Left hindlimb (tissue), 1 donor: Measurements from ENCODE around the gene THBS2.
A peak's percentile ranks its signal among the peaks of the same experiment; 100 is the strongest.
"Not testable (repeated sequence)": the region's sequence is repeated elsewhere in the genome, so short reads cannot be mapped to it uniquely, and the experiment has no call there.

ENCODE experiments used
- DNase-seq: peaks from one replicate; pipeline ENCODE4 v3.0.0-alpha.2; 2018

The THBS2 gene

DNA sequence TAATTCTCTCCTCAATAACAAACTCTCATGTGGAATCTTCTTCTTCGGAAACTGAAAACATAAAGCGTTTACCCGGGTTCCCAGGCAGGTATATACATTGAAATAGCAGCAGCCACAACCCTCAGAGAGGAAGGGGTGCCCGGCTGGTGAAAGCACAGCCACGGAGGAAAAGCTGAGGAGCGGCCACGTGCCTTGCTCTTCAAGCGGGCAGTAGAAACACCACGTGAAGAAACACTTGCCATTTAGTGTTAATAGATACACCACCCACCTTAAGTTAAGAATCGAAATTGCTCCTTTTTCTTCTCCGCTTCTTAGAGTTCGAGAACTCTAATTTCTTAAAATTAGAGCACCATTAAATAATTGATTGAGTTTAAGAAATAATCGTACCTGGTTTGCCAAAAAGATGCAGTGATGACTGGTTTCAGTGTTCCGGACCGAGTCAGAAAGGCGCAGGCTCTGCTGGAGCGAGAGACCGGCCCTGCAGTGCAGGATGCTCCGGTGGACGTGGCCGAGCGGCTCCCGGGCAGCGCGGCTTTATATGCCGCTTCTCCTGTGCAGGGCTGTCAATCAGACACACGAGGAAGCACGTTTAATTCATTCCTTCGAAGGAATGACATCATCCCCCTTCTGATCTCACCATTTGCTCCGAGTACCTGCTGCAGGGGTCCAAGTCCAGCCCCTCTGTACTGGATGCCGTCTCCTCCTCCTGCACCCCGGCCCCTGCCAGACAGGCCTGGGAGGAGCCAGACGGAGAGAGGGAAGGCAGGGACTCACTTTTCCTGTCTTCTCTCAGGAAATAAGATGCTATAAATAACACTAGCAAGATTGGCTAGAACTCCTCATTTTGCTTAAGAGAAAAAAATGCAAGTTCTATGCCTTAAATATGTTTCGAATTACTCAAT lies at the start of gene THBS2:
TSS of gene THBS2 (minus strand) at position 510 of the 902 bp plus-strand sequence. CDS start 3,062 bp downstream, outside the sequence.
- peak; percentile 95 for DNase-seq

DNA sequence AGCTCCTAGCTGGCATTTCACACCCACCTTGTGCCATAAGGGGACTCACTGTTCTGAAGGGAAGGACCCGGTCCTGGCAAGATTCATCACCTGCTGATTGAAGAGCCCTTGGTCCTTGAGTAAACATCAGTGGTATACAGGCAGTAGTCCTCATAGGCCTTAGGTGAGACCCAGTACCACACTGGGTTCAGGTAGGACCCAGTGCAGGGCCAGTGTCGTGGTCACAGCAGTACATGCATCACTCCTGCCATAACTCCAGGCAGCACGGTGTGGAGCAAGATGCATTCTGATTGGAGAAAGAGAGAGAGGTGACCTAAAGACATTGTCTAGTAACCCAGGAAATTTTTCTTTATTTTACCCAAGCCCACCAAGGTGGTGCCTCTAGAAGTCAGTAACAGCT lies 49.1 kb upstream of the THBS2 start:
- DNase-seq, result no peak

DNA sequence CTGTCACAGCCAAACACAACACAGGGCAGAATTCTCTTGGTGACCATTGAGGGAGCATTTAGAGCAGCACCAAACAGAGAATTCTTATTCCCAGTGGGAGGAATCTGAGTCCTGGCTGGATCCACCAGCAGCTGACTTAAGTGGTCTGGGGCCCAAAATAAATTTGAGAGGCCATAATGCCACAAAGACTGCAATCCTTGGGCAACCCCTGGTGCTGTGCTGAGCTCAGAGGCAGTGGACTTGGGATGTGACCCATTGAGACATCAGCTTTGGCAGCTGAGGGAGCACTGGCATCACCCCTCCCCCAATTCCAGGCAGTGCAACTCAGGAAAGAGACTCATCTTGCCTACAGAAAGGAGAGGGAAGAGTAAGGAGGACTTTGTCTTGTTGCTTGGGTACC lies 48.6 kb upstream of the THBS2 start:
- DNase-seq, result no peak

DNA sequence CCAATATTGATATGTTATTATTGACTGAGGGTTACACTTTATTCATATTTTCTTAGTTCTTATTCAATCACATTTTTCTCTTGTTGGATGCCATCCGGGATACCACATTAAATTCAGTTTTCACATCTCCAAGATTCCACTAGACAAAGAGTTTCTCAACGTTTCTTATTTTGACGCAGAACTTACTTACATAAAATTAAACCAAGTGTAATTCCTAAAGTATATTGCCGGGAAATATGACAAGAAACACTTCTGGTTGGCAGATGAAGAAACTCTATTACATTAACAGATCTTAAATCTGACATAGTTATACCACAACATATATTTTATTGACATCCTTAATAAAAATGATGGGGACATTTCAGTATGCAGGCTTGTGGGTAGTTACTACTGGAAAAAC lies 47.3 kb upstream of the THBS2 start:
- DNase-seq, result no peak

DNA sequence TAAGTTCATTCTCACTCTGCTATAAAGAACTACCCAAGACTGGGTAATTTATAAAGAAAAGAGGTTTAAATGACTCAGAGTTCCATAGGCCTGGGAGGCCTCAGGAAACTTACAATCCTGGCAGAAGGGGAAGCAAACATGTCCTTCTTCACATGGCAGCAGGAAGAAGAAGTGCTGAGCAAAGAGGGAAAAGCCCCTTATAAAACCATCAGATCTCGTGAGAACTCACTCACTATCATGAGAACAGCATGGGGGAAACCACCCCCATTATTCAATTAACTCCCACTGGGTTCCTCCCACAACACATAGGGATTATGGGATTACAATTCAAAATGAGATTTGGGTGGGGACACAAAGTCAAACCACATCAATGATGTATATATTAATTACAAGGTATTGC lies 45.0 kb upstream of the THBS2 start:
- DNase-seq, result not testable (repeated sequence)

DNA sequence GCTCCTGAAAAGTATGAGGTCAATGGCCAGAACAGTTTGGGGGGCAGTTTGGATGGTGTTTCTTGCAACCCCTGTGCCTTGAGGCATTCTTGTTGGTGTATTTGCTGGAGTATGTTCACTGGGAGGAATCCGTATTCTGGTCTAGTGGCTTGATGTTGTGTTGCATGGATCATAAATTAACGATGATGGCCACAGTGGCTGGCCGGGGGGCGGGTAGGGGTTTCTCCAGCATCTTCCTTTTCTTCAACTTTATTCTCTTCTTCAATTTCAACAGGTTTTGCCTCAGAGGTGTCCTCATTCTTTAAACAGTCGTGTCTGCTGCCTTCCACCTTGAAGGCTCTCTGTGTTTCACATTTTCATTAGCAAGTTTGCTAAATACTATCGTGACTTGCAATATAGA lies 43.0 kb upstream of the THBS2 start:
- no peak for DNase-seq

DNA sequence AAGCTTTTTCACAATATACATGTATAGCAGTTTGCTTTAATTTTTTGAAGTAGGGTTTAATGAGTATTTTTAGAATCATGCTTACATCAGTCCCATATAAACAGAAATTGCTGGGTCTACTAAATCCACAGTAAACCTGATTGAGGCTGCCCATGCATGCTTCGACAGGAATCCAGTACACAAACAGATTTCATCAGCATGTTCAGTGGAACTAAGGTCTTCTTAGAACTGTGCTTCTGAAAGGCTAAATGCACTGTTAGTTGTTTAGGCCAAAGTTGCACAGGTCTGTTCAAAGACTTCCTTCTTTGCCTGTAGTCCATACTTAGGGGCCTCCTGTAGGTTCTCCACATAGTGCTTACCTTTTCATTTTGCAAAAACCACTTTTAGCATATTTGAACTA lies 42.5 kb upstream of the THBS2 start:
- DNase-seq, result no peak

DNA sequence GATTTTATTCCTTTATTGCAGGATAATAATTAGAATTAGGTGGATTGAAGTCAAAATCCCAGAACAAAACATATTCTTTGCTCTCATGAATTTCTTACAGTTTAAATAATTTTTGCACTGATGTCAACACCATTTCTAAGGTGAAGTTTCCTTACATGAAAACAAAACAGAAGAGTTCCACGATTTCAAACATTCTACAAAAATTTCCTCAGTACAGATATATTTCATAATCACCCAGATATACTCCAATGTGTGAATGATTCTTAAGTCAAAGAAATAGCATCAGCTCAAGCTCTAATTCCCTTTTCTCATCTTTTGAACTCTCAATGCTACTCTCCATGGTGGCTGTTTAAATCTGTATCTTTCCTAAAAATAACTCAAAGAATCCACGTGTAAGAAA lies 39.5 kb upstream of the THBS2 start:
- no peak for DNase-seq

DNA sequence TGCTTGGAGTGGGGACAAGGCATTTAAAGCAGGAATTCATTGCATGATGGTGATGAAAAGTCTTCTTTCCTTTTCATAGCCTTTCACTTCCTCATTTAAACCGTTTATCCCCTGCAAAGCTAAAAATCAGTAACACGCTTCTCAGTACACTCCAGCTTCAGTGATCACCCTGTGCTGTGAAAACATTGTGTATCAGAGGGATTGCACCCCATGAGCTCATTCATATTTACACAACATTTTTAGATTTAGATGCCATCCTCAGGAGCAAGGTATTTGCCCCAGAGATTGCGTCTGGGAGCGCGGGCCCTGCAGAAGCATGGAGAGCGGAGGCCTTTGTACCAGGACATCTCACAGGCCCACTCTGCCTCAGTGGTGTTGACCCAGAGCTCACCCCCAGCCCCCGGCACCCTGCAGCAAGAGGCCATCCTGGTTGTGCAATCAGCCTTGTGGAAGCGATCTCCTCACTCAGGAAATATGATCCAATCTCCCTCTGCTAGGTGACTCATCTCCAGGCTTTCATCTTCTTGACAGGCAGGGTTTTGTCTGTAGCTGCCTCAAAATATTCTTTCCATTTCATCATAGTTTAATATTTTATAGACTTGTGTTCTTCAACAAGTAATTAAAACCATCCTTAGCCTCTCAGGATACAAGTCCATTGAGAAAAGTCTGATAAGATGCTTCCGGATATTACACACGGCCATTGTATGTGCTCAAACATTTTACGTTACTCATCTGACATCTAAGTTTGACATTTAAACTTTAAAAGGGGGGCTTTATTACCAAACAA lies 38.9 kb upstream of the THBS2 start:
- no peak for DNase-seq

DNA sequence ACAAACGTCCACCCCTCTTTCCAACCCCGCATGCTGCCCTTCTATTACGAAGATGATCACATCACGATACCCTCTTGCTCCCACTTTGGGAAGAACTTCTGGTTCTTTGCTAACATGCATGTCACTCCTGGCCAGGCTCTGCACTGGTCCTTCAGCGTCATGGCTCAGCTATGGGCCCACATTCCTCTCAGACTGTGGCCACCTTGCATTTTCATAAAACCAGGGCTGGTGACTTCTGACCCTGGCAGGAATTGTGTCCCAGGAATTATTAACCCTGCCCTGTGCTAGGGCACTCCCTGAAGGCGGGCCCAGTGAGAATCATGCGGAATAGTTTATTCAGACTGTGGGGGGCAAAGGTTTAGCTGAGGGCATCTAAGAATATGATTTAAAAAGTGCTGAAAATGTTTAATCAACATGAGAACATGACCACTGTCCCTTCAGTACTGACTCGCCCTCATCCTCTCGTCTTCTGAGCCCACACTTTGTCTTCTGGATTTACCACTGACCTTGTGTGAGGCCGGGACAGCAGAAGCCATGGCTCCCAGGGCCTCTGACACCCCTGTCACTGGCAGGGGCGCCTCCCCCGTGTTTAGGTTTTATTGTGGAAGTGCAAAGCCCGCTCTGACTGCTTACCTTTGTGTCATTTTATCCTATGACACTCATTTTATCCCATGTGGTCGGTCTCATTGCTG lies 38.1 kb upstream of the THBS2 start:
- no peak for DNase-seq

DNA sequence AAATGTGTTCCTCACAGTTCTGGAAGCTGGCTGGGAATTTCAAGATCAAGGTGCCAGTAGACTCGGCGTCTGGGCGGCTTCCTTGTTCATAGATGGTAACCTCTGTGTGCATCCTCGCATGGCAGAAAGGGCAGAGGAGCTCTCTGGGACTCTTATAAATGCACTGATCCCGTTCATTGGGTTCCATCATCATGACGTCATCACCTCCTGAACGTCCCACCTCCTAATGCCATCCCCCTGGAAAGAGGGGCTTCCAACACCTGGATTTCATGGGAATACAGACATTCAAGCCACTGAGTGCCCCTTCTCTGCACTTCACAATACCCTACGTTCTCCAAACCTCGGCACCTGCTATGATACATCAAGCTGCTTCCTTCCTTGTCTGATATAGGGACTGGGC lies 37.5 kb upstream of the THBS2 start:
- no peak for DNase-seq

DNA sequence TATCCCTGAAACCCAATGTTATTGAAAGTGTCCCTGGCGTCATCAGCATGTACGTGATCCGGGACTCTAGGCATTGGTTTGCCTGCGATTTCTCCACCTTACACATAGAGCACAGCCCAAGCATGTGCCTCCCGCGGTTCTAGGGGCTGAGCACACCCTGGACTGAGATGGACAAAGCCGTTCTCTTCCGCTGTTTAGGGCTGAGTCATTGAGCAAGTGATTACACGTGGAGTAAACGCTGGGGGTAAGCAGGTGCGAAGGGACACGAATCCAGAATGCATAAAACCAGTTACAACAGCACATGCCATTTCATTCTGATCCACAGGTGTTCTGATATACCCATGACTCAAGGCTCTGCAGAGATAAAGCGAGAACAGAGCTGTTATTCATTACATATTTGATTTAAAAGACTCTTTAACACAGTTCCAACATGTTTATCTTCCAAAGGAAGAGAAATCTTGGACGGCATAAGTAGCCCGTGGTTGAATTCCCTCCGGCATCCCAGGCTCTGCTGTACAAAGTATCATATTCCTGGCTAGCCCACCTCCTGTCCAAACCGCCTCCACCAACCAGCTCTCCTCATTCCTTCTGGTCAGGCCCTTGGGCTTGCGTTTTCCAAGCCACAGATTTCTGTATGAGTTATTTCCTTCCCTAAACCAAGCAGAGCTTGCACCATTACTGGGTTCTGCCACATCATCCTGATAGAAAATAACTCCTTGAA lies 36.1 kb upstream of the THBS2 start:
- peak; percentile 69 for DNase-seq

DNA sequence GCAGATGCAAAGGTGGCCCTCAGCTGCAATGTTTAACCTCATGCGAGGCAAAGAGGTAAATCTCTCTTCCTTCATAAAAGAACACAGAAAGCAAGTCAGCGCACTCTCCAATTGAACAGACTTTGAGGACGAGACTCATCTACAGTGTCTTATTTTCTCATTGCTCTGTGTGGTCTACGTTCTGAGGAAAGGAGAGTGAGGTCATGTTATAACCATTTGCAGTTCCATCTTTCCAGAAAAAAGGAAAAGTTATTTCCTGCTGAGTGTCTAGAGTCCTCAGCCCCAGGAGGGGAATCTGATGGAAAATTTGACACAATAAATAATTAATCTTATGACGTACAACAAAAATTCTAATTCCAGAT lies 35.6 kb upstream of the THBS2 start:
- no peak for DNase-seq

DNA sequence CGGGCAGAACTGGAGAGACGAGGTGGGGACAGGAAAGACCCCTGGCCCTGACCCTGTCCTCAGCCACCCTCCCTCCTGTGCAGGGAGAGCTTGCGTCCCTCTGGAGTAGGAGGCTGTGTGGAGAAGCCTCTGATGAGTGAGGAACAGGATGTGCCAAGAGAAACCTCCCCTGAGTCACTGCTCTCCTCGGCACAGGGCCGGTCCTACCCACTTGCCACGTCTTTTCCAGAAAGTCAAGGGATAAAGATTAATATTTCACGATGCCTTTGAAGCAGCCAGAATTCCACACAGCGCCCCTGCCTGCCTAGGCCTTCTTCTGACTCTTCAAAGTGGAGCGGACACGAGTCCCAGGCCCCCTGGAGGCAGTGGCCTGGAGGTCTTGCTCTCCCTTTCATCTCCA lies 34.9 kb upstream of the THBS2 start:
- DNase-seq, result no peak

DNA sequence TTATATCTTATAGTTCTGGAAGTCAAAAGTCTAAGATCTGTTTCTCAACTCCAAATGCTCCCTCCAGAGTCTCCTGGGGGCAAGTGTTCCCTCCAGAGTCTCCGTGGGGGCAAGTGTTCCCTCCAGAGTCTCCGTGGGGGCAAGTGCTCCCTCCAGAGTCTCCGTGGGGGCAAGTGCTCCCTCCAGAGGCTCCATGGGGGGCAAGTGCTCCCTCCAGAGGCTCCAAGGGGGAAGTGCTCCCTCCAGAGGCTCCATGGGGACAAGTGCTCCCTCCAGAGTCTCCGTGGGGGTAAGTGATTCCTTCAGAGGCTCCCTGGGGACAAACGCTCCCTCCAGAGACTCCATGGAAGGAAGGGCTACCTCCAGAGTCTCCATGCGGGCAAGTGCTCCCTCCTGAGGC lies 34.0 kb upstream of the THBS2 start:
- DNase-seq, result no peak

DNA sequence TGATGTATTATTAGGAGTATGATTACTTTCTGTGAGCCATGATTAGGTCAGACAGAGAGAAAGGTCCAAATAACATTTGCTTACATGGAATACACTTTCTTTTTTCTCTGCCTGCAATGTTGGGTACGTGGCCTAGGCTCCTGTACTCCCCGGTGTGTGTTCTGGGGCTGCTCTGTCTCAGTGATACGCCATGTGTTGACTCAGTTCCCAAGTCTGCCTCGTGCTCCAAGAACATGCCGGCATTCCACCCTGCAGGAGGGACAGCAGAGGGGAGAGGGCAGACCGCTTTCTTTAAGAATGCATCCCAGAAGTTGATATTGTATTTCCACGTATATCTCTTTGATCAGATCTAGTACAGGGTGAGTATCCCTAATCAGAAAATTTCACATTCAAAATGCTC lies 33.3 kb upstream of the THBS2 start:
- DNase-seq, result no peak

DNA sequence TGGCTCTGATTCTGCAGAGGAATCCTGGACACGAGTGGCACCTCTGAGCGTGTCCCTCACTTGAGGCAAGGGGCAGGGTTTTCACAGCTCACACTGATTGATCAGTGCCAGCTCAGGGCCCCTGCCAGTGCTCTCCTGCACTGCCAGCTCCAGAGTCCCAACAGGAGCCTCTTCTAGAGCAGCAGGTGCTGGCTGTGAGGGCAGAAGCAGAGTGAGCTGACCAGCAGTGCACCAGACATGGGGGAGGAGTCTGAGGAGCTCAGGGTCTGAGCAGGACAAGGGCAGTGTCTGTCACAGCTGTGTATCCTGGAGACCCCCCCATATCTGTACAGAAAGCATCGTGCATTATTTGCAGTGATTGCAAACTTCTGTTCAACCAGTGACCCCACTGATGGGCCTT lies 31.5 kb upstream of the THBS2 start:
- DNase-seq, result no peak

DNA sequence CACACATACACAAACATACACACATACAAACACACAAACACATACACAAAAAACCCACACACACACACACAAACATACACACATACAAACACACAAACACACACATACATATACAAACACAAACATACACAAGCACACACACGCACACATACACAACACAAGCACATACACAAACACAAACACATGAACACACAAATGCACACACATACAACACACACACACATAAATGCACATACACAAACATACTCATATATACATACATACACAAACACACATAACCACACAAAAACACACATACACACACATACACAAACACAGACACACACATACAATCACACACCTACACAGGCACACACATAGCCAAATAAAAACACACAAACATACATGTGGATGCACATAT lies 30.3 kb upstream of the THBS2 start:
- DNase-seq, result no peak

DNA sequence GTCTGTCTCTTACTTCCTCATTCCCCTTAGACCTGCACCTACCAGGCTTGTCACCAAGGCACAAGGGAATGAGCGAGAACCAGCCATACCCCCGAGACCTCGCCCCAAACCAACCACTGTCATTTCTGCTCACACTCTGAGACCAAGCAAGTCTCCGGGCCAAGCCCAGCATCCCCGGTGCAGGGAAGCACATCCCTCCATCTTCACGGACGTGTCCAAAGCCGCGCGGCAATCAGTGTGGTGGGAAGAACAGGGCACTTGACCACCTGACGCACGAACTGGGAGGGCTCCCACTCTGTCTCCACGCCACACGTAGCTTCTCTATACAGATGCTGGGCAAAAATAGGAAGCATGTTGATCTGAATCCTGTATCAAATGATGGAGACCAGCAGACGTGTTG lies 28.4 kb upstream of the THBS2 start:
- no peak for DNase-seq

DNA sequence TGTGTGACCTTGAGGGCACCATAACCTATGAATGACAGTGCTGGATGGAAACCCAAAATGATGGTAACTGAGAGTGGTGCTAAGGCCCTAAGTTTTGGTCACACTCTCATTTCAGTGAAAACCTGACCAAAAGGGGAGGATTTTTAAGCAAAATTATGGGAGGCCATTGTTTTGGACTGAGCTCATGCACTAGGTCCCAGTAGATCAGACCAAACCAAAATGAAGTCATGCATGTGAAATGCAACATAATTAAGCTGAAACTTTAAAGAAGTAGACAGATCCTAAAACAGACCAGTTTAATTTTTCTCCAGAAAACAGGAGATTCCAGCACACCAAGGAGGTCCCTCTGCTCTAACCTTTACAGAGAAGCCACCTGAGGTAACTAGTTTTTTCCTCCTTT lies 24.0 kb upstream of the THBS2 start:
- no peak for DNase-seq

DNA sequence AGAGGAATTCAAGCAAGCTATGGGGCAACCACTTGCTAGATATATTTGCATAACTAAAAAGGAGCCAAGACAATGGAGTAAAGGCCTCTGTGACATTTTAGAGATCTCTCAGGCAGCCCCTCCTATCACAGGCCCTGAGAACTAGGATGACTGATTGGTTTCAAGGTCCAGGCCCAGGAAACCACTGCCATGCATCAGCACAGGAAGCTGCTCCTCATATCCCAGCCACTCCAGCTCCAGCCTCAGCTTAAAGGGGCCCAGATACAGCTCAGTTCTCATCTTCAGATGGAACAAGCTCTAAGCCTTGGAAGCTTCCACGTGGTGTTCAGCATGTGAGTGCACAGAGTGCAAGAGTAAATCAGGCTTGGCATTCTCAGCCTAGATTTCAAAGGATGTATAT lies 21.1 kb upstream of the THBS2 start:
- no peak for DNase-seq

DNA sequence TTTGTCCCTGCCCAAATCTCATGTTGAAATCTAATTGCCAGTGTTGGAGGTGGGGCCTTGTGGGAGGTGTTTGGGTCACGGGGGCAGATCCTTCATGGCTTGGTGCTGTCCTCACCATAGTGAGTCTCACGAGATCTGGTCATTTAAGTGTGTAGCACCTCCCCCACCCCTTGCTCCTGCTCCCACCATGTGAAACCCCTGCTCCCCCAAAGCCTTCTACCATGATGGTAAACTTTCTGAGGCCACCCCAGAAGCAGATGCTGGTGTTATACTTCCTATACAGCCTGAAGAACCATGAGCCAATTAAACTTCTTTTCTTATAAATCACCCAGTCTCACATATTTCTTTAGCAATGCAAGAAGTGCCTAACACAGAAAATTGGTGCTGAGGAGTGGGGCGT lies 19.9 kb upstream of the THBS2 start:
- no peak for DNase-seq

DNA sequence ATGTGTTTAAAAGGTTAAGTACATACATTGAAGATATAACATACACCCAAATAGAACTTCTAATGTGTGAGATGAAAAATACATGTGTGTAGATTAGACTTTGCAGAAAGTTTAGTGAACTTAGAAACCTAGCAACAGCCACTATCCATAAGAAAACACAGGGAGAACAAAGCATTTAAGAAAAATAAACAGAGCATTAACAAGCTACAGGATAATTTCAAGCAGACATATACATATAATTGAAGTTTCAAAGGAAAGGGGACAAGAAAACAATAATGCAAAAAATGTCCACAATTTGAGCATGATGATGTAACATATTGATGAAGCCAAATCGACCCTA lies 18.2 kb upstream of the THBS2 start:
- no peak for DNase-seq
